GM18511 (cell line): ENCODE results near the gene SGMS1.
A peak's percentile ranks its signal among the peaks of the same experiment; 100 is the strongest.
"Not testable (repeated sequence)": the region's sequence is repeated elsewhere in the genome, so short reads cannot be mapped to it uniquely, and the experiment has no call there.

Experiments
- ATAC-seq: cut with Tn5 transposase; IDR thresholded peaks from one replicate; pipeline ENCODE4 v1.9.1; 2021; ENCODE audit warnings: mild to moderate bottlenecking, moderate library complexity; ENCODE audit not compliant: unreplicated experiment

SGMS1 gene

GRCh38 chr10:50286517-50286916, 337.2 kb downstream of the SGMS1 start:
- no peak for ATAC-seq

- no peak for ATAC-seq
These were observed 341.7 kb downstream of the SGMS1 start for GRCh38 chr10:50281967-50282522.

GRCh38 chr10:50281210-50281966, 342.4 kb downstream of the SGMS1 start:
- no peak for ATAC-seq

- ATAC-seq, result no peak
These were observed 343.5 kb downstream of the SGMS1 start for GRCh38 chr10:50280049-50280841.

- ATAC-seq, result no peak
These were observed 344.3 kb downstream of the SGMS1 start for GRCh38 chr10:50279489-50279888.

GRCh38 chr10:50275650-50276235, 348.0 kb downstream of the SGMS1 start:
- peak; percentile 81 for ATAC-seq

- ATAC-seq, result no peak
These were observed 351.2 kb downstream of the SGMS1 start for GRCh38 chr10:50272531-50272930.

GRCh38 chr10:50271564-50272250, 352.0 kb downstream of the SGMS1 start:
- no peak for ATAC-seq

GRCh38 chr10:50267877-50268276, 355.9 kb downstream of the SGMS1 start:
- not testable (repeated sequence) for ATAC-seq

GRCh38 chr10:50262625-50263024, 361.1 kb downstream of the SGMS1 start:
- not testable (repeated sequence) for ATAC-seq

GRCh38 chr10:50260791-50261281, 362.9 kb downstream of the SGMS1 start:
- peak; percentile 98 for ATAC-seq
